HEK293T (cell line): ENCODE data around the gene NAA10.

Source experiments
- BHLHE40 ChIP-seq: fragments of 450-650 bp; IDR thresholded peaks from 2 replicates; pipeline ENCODE4 v1.6.1; 2016; ENCODE audit warnings: mild to moderate bottlenecking, moderate library complexity, borderline replicate concordance
- CTBP1 ChIP-seq: fragments of 450-650 bp; IDR thresholded peaks from 2 replicates; pipeline ENCODE4 v1.6.1; 2016; ENCODE audit warnings: borderline replicate concordance
- ELF4 ChIP-seq: fragments of 450-650 bp; IDR thresholded peaks from 2 replicates; pipeline ENCODE4 v1.6.1; 2017; ENCODE audit warnings: antibody characterized with exemption
- FOXA1 ChIP-seq: fragments of 450-650 bp; IDR thresholded peaks from 2 replicates; pipeline ENCODE4 v1.6.1; 2016; ENCODE audit warnings: mild to moderate bottlenecking
- FOXK2 ChIP-seq: fragments of 450-650 bp; IDR thresholded peaks from 2 replicates; pipeline ENCODE4 v1.6.1; 2016; ENCODE audit warnings: mild to moderate bottlenecking
- FOXM1 ChIP-seq: fragments of 450-650 bp; IDR thresholded peaks from 2 replicates; pipeline ENCODE4 v1.6.1; 2017; ENCODE audit warnings: mild to moderate bottlenecking, borderline replicate concordance
- HDGF ChIP-seq: fragments of 450-650 bp; IDR thresholded peaks from 2 replicates; pipeline ENCODE4 v1.6.1; 2017; ENCODE audit warnings: antibody characterized with exemption, borderline replicate concordance
- L3MBTL2 ChIP-seq: fragments of 450-650 bp; conservative IDR thresholded peaks from 2 replicates; pipeline ENCODE4 v1.6.1; 2016; ENCODE audit warnings: mild to moderate bottlenecking
- NFRKB ChIP-seq: fragments of 450-650 bp; IDR thresholded peaks from 2 replicates; pipeline ENCODE4 v1.6.1; 2016; ENCODE audit warnings: mild to moderate bottlenecking, moderate library complexity
- SUZ12 ChIP-seq: fragments of 450-650 bp; IDR thresholded peaks from 2 replicates; pipeline ENCODE4 v1.6.1; 2016; ENCODE audit warnings: mild to moderate bottlenecking
- TARDBP ChIP-seq: fragments of 450-650 bp; IDR thresholded peaks from 2 replicates; pipeline ENCODE4 v1.6.1; 2016

- TF ChIP-seq FOXK2 = no peak
- no peak for TF ChIP-seq FOXM1
- TF ChIP-seq HDGF = no peak
- TF ChIP-seq CTBP1 = no peak
- TF ChIP-seq ELF4 = no peak
- no peak for TF ChIP-seq NFRKB
- no peak for TF ChIP-seq FOXA1
- TF ChIP-seq TARDBP = no peak
- TF ChIP-seq L3MBTL2 = no peak
- TF ChIP-seq BHLHE40 = no peak
- no peak for TF ChIP-seq SUZ12
Observed at GRCh38 chrX:153924149-153924861, 10.5 kb downstream of the NAA10 start.
